Stimulated activated CD8-positive, alpha-beta memory T cell treated with anti-CD3 and anti-CD28 coated beads, Interleukin-4, amount 100 ng/mL, for 24 hours (primary cell): ENCODE results near the gene WTAP.

Source experiments
- DNase-seq: peaks from one replicate; pipeline ENCODE4 v3.0.0-alpha.2; 2020; ENCODE audit warnings: low read depth

Gene WTAP

GRCh38 chr6:159805440-159806020 lies 78.2 kb downstream of the WTAP start:
- no peak for DNase-seq
